Lower leg skin (tissue), 4 donors: ENCODE measurements around the gene MOAP1. TPM values are rescaled to one million over a fixed set of nuclear protein-coding genes. Genes with fewer than 3 reads are reported as not detected.
"Not testable (repeated sequence)": the region's sequence is repeated elsewhere in the genome, so short reads cannot be mapped to it uniquely, and the experiment has no call there.

Source experiments
- DNase-seq, 2 donors: peaks; one replicate each; pipeline ENCODE4 v3.0.0-alpha.2; 2019; ENCODE audit warnings: low spot score in 2 of 2
- H3K4me3 ChIP-seq: fragments of 200-600 bp; sonication (generic); 2 replicates; pipeline ENCODE4 v1.5.1; 2017; ENCODE audit warnings: mild to moderate bottlenecking, low read depth; ENCODE audit not compliant: poor library complexity, severe bottlenecking
- POLR2A ChIP-seq, 2 donors: fragments of 450-650 bp; IDR thresholded peaks; one replicate each; pipeline ENCODE4 v1.6.1; 2016 to 2017; ENCODE audit warnings: antibody characterized with exemption in 2 of 2, mild to moderate bottlenecking in 1 of 2, moderate library complexity in 1 of 2
- WGBS, 2 donors: methylation state at CpG; one replicate each; pipeline ENCODE4 v1.1.5; 2018; 5-methylcytosine and 5-hydroxymethylcytosine counted together
- intact Hi-C: fragments of 100-400 bp; cut with DNase I; formaldehyde crosslinking; loops from one replicate; pipeline ENCODE4 v1.15.0; 2023; ENCODE audit warnings: low total_unique reads
- total RNA-seq, 4 donors: library from RNA; depleted of rRNA; stranded (reverse); fragments of >200 nt; gene quantifications; one replicate each; pipeline ENCODE4 v1.1.0, GENCODE V29; 2016
- TF ChIP-seq, protein P1 (sequence below), 3 donors: fragments of 450-650 bp; IDR thresholded peaks; one replicate each; pipeline ENCODE4 v1.5.1; 2016; ENCODE audit warnings: antibody characterized with exemption in 3 of 3, mild to moderate bottlenecking in 3 of 3, moderate library complexity in 2 of 3

Gene MOAP1
- total RNA-seq, 4 donors from 2014 or later: 24.7 to 26.4 (median 25.5) TPM

GRCh38 chr14:93137864-93138263, 46.8 kb downstream of the MOAP1 start:
- intact Hi-C loops: loop anchor here (5.0 kb wide), 1 partner anchor 186 kb away; no protein-coding TSS in a partner anchor
- WGBS, 2 donors: 39 to 44% methylated on average over 16 to 17 of the region's 17 CpGs
- DNase-seq: no peak
- TF ChIP-seq, protein P1, sequence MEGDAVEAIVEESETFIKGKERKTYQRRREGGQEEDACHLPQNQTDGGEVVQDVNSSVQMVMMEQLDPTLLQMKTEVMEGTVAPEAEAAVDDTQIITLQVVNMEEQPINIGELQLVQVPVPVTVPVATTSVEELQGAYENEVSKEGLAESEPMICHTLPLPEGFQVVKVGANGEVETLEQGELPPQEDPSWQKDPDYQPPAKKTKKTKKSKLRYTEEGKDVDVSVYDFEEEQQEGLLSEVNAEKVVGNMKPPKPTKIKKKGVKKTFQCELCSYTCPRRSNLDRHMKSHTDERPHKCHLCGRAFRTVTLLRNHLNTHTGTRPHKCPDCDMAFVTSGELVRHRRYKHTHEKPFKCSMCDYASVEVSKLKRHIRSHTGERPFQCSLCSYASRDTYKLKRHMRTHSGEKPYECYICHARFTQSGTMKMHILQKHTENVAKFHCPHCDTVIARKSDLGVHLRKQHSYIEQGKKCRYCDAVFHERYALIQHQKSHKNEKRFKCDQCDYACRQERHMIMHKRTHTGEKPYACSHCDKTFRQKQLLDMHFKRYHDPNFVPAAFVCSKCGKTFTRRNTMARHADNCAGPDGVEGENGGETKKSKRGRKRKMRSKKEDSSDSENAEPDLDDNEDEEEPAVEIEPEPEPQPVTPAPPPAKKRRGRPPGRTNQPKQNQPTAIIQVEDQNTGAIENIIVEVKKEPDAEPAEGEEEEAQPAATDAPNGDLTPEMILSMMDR (IDR thresholded peaks at IDR 0.05): no peak
- no peak for TF ChIP-seq POLR2A (IDR thresholded peaks at IDR 0.05)
- H3K4me3 ChIP-seq: no peak overlapping the region

DNA sequence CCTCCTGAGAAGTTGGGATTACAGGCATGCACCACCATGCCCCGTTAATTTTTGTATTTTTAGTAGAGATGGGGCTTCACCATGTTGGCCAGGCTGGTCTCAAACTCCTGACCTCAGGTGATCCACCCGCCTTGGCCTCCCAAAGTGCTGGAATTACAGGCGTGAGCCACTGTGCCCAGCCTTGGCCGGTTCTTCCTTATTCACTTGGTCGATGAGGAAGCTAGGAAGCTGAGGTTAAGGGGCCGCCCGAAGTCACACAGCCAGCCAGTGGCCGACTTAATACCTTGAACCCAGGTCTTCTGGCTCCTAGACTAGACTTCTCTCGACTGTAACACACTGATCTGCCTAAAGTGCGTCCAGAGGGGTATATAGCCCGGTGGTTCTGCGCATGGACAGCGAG, 48.2 kb downstream of the MOAP1 start:
- H3K4me3 ChIP-seq, DNase-seq: not testable (repeated sequence)
- intact Hi-C loops: loop anchor here (5.0 kb wide), 1 partner anchor 184 kb away; no protein-coding TSS in a partner anchor
- 88 to 92% methylated on average over 13 of the region's 13 CpGs for WGBS, 2 donors

GRCh38 chr14:93136009-93136408, 48.7 kb downstream of the MOAP1 start:
- no peak for DNase-seq
- TF ChIP-seq POLR2A (IDR thresholded peaks at IDR 0.05): no peak
- TF ChIP-seq, protein P1 (IDR thresholded peaks at IDR 0.05): no peak
- intact Hi-C loops: loop anchor here (5.0 kb wide), 1 partner anchor 184 kb away; no protein-coding TSS in a partner anchor
- 50 to 62% methylated on average over 8 of the region's 8 CpGs for WGBS, 2 donors
- no peak overlapping the region for H3K4me3 ChIP-seq

- H3K4me3 ChIP-seq: no peak overlapping the region
- WGBS, 2 donors: 79 to 89% methylated on average over 5 of the region's 5 CpGs
- DNase-seq: no peak
- intact Hi-C loops: loop anchor here (5.0 kb wide), 1 partner anchor 183 kb away; no protein-coding TSS in a partner anchor
- TF ChIP-seq, protein P1 (IDR thresholded peaks at IDR 0.05): no peak
- TF ChIP-seq POLR2A (IDR thresholded peaks at IDR 0.05): no peak
Observed at GRCh38 chr14:93135399-93135798, 49.3 kb downstream of the MOAP1 start.

- intact Hi-C loops: no loop called here
- no peak overlapping the region for H3K4me3 ChIP-seq
- no peak for TF ChIP-seq POLR2A (IDR thresholded peaks at IDR 0.05)
- TF ChIP-seq, protein P1 (IDR thresholded peaks at IDR 0.05): no peak
- peak in 1 of 2 donors; percentile 49 for DNase-seq
- 38 to 40% methylated on average over 8 of the region's 8 CpGs for WGBS, 2 donors
Observed at GRCh38 chr14:93133464-93133863, 51.2 kb downstream of the MOAP1 start.

- WGBS, 2 donors: 77% methylated on average over 8 of the region's 8 CpGs
- intact Hi-C loops: no loop called here
- TF ChIP-seq, protein P1 (IDR thresholded peaks at IDR 0.05): no peak
- TF ChIP-seq POLR2A (IDR thresholded peaks at IDR 0.05): no peak
- DNase-seq: no peak
- no peak overlapping the region for H3K4me3 ChIP-seq
Observed at GRCh38 chr14:93132472-93133065, 52.1 kb downstream of the MOAP1 start.

Other genes with a start within 250 kb of the MOAP1 start
- 10 to 100 TPM; 37.5 to 47.5 (median 41.4) TPM for gene ITPK1, start 69.0 kb downstream of the MOAP1 start, total RNA-seq
- 1 to 10 TPM; 3.1 to 9.1 (median 4.4) TPM for gene LYSET, start 420 bp upstream of the MOAP1 start, total RNA-seq
- gene GON7, start 22.2 kb upstream of the MOAP1 start, total RNA-seq: 1 to 10 TPM; 4.0 to 8.4 (median 6.1) TPM
- gene UBR7, start 22.4 kb upstream of the MOAP1 start, total RNA-seq: 10 to 100 TPM; 20.3 to 36.5 (median 31.1) TPM
- gene BTBD7, start 148.1 kb upstream of the MOAP1 start, total RNA-seq: 100 to 1,000 TPM in 1 of 4 donors, 10 to 100 TPM in 3; 19.7 to 114 (median 25.7) TPM
- gene COX8C, start 162.3 kb upstream of the MOAP1 start, total RNA-seq: not detected
- under 1 TPM in 2 of 4 donors, not detected in 2; 0.06 to 0.27 TPM for gene UNC79, start 246.0 kb upstream of the MOAP1 start, total RNA-seq